Measurements from ENCODE around the gene N4BP3.

Gene N4BP3

GRCh38 chr5:178104492-178104891, 8.8 kb upstream of the N4BP3 start:
- FAIRE-seq: no peak

DNA sequence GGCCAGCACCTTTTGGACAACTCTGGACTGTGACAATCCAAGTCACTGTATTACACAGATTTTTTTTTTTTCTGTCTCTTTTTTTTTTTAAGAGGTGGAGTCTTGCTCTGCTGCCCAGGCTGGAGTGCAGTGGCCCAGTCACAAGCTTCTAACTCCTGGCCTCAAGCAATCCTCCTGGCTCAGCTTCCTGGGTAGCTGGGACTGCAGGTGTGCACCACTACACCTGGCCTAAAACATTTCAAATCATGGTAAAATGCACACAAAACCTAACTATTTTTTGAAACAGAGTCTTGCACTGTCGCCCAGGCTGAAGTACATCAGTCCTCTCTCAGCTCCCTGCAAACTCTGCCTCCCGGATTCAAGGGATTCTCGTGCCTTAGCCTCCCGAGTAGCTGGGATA, 7.2 kb upstream of the N4BP3 start:
- no peak for FAIRE-seq

DNA sequence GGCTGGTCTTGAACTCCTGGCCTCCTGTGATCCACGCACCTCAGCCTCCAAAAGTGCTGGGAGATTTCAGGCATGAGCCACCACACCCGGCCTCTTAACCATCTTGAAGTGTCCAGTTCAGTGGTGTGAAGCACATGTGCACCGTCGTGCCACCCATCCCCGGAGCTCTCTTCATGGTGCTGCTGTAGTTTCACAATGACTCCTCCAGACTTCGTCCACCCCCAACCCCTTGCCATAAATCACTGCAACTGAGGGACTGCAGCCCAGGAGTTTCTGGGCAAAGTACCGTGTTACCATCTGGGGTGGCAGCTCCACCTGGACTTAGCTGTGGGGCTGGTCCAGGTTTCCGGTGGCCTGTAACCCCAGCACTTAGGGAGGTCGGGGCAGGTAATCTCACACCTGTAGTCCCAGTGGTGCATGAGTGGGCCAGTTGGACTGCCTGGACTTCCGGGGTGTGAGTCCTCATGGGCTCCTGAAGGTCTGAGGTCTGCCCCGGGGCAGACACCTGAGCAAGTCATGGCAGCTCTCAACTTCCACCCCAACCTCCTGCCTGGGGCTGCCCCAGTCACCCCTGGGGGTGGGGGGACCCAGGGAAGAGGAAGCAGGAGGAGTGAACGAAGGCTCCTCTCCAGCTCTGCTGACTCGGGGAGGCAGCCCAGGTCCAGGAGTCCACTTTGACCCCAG, 6.6 kb upstream of the N4BP3 start:
- no peak for FAIRE-seq

DNA sequence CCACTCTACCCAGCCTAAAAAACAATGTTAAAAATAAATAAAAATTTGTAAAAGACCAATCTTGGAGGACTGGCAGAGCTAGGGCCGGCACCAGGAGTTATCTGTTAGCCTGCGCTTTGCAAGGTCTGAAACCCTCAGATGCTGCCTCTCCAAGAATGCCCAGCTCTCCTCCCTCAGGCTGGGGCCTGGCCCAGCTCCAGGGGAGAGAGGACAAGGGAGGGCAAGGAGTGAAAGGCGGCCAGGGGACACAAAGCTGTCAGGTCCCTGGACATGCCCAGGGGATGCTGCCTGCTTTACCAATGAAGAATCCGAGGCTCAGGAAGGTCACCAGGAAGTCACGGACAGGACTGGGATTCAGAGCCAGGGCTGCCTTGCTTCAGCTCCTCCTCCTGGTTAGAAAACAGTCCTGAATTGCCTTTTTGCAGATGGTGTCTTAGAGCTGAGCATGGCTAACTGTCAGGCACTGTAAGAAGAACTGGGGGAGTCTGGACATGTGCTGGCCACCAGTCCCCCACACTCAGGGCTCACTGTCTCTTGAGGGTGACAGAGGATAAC, 5.5 kb upstream of the N4BP3 start:
- FAIRE-seq: no peak

GRCh38 chr5:178108446-178108845, 4.9 kb upstream of the N4BP3 start:
- no peak for FAIRE-seq

DNA sequence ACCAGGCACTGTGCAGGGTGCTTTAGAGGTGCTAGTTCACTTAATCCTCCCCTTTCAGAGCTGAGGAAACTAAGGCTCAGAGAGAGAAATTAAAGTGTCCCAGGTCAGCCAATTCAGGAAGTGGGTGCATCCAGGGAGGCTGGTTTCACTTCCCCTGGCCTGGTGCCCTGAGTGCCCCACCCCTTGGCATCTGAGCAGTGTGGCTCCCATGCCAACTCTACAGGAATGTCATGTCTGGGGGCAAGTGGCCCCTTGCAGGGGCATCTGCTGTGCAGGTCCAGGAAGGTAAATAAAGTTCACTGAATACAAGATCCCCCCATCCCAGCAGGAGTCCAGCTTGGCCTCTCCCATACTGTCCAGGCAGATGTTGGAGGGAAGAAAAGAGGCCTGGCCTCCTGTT, 4.4 kb upstream of the N4BP3 start:
- no peak for FAIRE-seq

- FAIRE-seq: no peak
These were observed 2.8 kb upstream of the N4BP3 start for GRCh38 chr5:178110511-178110910.

DNA sequence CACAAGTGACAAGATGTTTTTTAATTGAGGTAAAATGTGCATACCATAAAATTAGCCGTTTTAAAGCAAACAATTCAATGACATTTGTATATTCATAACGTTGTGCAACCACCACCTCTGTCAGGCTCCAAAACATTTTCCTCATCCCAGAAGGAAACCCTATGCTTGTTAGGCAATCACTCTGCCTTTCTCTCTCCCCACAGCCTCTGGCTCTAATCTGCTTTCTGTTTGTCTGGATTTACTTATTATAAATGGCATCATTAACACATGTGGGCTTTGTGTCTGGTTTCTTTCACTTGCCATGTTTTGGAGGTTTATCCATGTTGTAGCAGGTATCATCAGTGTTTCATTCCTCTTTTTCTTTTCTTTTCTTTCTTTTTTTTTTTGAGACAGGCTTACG, 1.4 kb upstream of the N4BP3 start:
- no peak for FAIRE-seq

- no peak for FAIRE-seq
These were observed 787 bp upstream of the N4BP3 start for GRCh38 chr5:178112545-178112944.

- FAIRE-seq: no peak
These were observed 551 bp downstream of the N4BP3 start for GRCh38 chr5:178113841-178114324.

DNA sequence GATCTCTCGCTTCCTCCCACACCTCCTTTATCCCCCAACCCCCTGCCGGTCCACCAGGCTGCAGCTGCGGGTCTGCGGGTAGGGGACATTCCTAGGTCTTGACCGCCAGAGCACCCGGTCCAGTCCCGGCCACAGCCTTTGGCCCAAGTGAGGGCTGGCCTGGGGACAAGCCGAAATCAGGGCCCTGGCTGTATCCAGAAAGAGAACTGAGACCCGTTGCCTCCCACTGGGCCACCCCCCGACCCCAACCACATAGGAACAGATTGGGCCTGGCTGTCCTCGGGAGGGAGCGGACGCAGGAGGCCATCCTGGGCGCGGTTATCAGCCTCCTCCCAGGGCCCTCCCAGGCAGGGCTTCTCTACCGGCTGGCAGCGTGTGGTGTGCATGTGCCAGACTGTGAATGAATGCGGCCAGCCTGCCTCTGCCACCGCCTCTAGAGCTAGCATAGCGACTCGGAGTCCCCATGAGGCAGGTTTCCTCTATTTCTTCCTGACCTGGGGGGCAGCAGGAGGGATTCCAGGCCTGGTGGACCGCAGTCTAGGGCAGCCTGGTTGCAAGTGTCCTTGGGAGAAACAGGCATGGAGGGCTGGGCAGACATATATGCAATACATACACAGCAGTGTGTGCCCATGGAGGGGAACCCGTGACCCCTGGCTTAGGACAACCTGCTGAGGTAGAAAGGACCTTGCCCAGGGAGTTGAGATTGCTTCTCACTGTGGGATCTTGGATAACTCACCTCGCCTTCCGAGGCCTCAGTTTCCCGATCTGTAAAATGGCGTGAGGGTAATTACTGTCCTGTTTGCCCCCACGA, 1.2 kb downstream of the N4BP3 start:
- FAIRE-seq: no peak

DNA sequence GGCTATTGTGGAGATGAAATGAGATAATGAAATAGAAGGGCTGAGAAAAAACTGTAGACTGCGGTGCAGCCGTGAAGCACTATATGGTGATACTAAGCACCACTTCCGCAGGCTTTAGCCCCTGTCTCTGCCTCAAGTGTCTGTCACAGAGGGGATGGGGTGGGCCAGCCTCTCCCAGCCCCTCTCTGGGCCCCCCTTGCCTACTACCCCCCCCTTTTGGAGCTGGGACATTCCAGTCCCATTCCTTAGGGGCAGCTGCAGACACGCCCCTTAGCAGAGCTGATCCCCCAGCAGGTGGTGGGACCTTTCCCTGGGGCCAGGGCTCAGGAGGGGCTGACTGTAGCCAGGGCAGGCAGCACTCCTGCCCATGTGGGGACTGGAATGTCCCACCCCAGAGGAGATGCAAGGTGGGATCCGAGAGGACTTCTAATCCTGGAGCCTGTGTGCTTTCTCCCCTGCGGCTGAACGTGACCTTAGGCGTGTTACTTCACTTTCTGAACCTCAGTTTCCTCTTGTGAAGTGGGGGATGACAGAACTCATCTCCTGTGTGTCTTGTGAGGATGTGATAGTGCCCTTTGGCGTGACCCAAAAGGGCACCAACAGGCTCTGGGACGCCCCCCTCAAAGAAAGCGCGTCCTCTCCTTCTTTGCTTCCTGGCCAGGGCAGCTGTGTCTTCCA, 1.9 kb downstream of the N4BP3 start:
- no peak for FAIRE-seq

DNA sequence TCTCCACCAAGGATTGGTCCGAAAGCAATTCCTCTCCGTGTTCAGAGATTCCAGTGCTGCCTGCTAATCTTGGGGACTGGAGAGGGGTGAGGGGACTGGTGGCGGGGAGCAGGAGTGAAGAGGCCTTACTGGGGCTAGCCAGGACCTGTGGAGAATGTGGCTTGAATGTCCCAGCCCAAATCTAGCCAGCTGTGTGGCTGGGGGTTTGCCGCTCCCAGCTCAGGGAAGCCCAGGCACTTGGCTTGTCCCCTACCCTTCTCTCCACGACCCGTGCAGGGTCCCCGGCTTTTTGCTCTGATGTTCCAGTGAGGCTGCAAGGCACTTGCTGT, 2.4 kb downstream of the N4BP3 start:
- FAIRE-seq: no peak

- FAIRE-seq: no peak
These were observed 3.0 kb downstream of the N4BP3 start for GRCh38 chr5:178116143-178116885.

DNA sequence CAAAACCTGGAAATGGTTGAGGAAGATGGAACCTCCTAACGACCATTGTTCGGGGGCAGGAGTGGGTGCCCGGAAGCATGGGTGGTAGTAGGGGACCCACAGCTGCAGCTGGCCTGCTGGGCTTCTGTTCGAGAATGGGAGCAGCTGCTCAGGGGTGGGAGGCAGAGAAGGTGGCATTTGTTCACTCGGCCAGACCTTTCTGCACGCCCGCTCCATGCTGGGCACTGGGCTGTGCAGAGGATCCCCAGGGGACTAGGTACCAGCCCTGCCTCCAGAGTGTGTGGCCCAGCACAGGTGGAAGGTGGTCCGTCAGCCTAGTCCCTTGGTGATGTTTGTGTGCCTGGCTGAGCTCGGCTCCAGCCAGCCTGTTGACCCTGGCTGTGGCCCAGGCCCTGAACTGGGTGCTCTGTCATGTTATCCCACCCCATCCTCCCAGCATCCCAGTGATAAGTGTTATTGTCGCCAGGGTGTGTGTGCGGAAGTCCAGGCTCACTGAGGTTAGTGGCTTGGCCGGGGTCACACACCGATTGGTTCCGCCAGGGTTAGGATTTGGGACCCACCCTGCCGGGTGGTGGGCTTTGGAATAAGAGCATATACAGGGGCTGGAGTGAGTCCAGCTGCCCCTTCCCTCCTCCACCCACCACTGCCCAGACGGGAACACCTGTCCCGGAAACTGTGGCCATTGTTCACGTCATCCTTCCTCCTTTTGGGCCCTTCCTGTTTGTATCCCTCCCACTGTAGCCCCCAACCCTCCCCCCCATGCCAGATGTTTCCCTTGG, 4.8 kb downstream of the N4BP3 start:
- FAIRE-seq: no peak

DNA sequence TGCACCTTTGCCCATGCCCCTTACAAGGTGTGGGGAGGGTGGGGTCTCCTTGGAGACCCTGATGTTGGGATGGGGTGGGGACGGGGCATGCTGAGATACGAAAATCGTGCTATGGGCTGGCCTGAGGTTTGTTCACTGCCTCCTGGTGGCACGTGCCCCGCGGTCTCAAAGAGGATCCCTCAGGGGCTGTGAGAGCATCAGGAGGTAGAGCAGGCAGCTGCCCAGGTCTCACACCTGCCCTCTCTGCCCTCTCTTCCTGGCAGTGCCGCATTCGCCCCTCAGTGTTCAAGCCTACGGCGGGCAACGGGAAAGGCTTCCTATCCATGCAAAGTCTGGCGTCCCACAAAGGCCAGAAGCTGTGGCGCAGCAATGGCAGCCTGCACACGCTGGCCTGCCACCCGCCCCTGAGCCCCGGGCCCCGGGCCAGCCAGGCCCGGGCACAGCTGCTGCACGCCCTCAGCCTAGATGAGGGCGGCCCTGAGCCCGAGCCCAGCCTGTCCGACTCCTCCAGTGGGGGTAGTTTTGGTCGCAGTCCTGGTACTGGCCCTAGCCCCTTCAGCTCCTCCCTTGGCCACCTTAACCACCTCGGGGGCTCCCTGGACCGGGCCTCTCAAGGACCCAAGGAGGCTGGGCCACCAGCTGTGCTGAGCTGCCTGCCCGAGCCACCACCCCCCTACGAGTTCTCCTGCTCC, 6.7 kb downstream of the N4BP3 start:
- FAIRE-seq: no peak

DNA sequence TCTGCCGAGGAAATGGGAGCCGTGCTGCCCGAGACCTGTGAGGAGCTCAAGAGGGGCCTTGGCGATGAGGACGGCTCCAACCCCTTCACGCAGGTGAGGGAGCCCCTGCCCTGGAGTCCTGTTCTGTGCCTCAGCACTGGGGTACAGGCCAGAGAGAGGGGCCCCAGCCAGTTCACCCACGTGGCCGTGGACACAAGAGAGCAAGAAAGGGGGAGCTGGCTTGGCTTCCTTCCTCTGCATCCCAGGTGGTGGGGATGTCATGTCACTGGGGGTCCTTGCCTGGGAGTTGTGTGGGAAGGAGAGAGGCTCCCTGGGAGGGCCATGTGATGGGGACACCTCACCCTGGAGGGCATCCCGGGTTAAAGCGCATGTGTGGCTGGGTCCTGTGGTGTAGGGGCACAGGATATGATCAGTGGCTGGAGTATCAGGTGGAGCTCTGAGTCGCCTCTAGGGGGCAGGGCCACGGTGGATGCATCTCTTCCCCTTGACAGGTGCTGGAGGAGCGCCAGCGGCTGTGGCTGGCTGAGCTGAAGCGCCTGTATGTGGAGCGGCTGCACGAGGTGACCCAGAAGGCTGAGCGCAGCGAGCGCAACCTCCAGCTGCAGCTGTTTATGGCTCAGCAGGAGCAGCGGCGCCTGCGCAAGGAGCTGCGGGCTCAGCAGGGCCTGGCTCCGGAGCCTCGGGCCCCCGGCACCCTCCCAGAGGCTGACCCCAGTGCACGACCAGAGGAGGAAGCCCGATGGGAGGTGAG, 7.5 kb downstream of the N4BP3 start:
- no peak for FAIRE-seq

DNA sequence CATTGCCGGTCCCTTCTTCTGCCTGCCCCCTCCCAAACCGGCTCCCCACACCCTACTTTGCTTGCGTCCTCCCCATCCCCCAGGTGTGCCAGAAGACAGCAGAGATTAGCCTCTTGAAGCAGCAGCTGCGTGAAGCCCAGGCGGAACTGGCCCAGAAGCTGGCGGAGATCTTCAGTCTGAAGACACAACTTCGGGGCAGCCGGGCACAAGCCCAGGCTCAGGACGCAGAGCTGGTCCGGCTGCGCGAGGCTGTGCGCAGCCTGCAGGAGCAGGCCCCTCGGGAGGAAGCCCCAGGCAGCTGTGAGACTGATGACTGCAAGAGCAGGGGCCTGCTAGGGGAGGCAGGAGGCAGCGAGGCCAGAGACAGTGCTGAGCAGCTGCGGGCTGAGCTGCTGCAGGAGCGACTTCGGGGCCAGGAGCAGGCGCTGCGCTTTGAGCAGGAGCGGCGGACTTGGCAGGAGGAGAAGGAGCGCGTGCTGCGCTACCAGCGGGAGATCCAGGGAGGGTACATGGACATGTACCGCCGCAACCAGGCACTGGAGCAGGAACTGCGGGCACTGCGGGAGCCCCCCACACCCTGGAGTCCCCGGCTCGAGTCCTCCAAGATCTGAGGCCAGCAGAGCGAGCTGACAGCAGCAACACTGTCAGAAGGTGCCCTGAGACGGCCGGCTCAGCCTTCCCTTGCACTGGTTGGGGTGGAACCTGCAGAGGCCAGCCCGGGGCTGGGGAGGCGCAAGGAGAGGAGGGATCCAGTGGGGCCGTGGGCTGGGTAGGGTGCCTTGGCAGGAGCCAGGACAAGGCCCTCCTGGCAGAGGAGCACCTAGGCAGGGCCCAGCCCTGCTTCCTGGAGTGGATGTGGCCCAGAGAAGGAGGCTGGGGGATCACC, 8.3 kb downstream of the N4BP3 start:
- FAIRE-seq: no peak

GRCh38 chr5:178122346-178122745, 9.0 kb downstream of the N4BP3 start:
- FAIRE-seq: no peak

Data from A204.1 (cell line).